Skeletal muscle satellite cell (primary cell): ENCODE measurements around the gene ZBED2.

ENCODE experiments used
- H3K27me3 ChIP-seq: 2 replicates; pipeline ENCODE4 v1.7.0; 2013; ENCODE audit warnings: low read length; ENCODE audit not compliant: control insufficient read depth, insufficient read depth
- H3K36me3 ChIP-seq: 2 replicates; pipeline ENCODE4 v1.7.0; 2013; ENCODE audit warnings: mild to moderate bottlenecking, control low read depth, low read length; ENCODE audit not compliant: insufficient read depth
- H3K4me1 ChIP-seq: 2 replicates; pipeline ENCODE4 v1.7.0; 2013; ENCODE audit warnings: low read length; ENCODE audit not compliant: control insufficient read depth, insufficient read depth
- H3K4me2 ChIP-seq: 2 replicates; pipeline ENCODE4 v1.7.0; 2013; ENCODE audit warnings: mild to moderate bottlenecking, low read length
- H3K4me3 ChIP-seq: 2 replicates; pipeline ENCODE4 v1.7.0; 2013; ENCODE audit warnings: low read length
- H3K9ac ChIP-seq: 2 replicates; pipeline ENCODE4 v1.7.0; 2013; ENCODE audit warnings: mild to moderate bottlenecking, low read depth, low read length, moderate library complexity
- H3K9me3 ChIP-seq: replicated peaks from 2 replicates; pipeline ENCODE4 v1.7.0; 2013; ENCODE audit warnings: mild to moderate bottlenecking, control low read depth, low read length

ZBED2 gene

DNA sequence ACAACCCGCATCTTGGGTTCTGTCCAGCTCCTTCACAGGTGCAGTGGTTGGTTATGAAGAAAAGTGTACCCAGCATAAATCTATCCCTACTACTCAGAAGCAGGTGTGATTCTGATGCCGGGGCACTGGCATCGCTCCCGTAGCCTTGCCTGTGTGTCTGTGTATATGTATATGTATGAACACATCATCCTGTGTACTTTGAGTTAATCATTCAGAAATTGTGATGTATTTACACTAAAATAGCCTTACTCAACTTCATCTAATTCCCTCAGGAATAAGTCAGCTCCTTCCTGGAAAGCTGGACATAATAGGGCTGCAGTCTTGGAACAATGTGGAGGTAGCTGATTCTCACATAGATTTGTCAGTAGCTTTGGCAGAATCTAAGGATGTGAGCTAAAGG is 6.7 kb upstream of the ZBED2 start:
- Histone ChIP-seq H3K4me3 (no peak overlapping the region), H3K4me2 (no peak overlapping the region), H3K9ac (no peak overlapping the region), H3K9me3 (no peaks in the 10 kb centered on the region), H3K4me1 (peaks cover 35% of the 10 kb centered on the region), H3K27me3 (no peaks in the 10 kb centered on the region), H3K36me3 (no peaks in the 10 kb centered on the region)

DNA sequence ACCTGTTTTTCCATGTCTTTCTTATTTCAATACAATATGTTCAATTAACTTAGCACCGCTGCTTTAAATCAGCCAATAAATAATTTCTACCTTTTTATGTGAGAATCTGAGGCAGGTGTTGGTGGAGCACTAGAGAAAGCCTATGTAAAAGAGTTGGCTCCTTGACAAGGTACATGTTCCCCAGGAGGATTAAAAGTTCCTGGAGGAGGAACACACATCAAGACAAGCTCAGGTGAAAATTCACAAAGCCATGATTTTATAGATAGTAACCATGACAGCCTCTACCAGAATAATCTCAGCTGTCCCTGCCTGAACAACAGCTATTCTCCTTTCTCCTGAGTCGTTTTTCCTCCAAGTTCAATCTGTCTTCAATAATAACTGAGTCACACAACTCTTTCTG is 3.4 kb upstream of the ZBED2 start:
- no peak overlapping the region for H3K4me3 ChIP-seq
- H3K36me3 ChIP-seq, result no peaks in the 10 kb centered on the region
- peaks cover 45% of the 10 kb centered on the region for H3K4me1 ChIP-seq
- no peak overlapping the region for H3K9ac ChIP-seq
- no peaks in the 10 kb centered on the region for H3K9me3 ChIP-seq
- peak overlapping the region; percentile 15 for H3K4me2 ChIP-seq
- no peaks in the 10 kb centered on the region for H3K27me3 ChIP-seq

- Histone ChIP-seq H3K4me1 (peaks cover 49% of the 10 kb centered on the region), H3K4me3 (peak overlapping the region; percentile 18), H3K4me2 (peak overlapping the region; percentile 15), H3K27me3 (no peaks in the 10 kb centered on the region), H3K9ac (no peak overlapping the region), H3K36me3 (no peaks in the 10 kb centered on the region), H3K9me3 (no peaks in the 10 kb centered on the region)
Measured at GRCh38 chr3:111598139-111598538, 3.0 kb upstream of the ZBED2 start.

- Histone ChIP-seq H3K9me3 (no peaks in the 10 kb centered on the region), H3K4me2 (no peak overlapping the region), H3K36me3 (no peaks in the 10 kb centered on the region), H3K4me1 (peaks cover 67% of the 10 kb centered on the region), H3K4me3 (no peak overlapping the region), H3K9ac (no peak overlapping the region), H3K27me3 (no peaks in the 10 kb centered on the region)
Measured at GRCh38 chr3:111596328-111596727, 1.2 kb upstream of the ZBED2 start.

DNA sequence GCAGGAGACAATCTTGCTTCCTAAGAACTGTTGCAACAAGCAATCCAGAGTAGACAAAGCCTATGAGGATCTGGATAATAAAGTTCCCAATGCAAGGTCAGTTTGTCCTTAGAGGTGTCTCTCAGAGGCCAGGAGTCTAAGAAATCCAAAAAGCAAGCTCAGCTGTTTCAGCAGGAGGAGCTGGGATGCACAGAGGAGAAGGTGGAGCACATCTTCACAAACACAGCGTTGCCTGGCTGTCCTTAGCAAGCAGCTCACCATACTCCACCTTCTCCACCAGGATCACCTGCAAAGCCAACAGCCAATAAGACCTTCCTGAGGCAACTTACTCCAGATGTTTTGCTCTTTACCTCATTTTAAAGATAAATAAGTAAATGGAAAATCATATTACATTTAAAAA is 365 bp downstream of the ZBED2 start:
- Histone ChIP-seq H3K9me3 (no peaks in the 10 kb centered on the region), H3K4me2 (peak overlapping the region; percentile 13), H3K27me3 (no peaks in the 10 kb centered on the region), H3K4me3 (no peak overlapping the region), H3K9ac (no peak overlapping the region), H3K36me3 (no peaks in the 10 kb centered on the region), H3K4me1 (peaks cover 75% of the 10 kb centered on the region)

- H3K9ac ChIP-seq, result no peak overlapping the region
- H3K27me3 ChIP-seq, result no peaks in the 10 kb centered on the region
- H3K36me3 ChIP-seq, result no peaks in the 10 kb centered on the region
- no peaks in the 10 kb centered on the region for H3K9me3 ChIP-seq
- H3K4me3 ChIP-seq, result peak overlapping the region; percentile 22
- H3K4me2 ChIP-seq, result peak overlapping the region; percentile 13
- H3K4me1 ChIP-seq, result peaks cover 81% of the 10 kb centered on the region
Measured at GRCh38 chr3:111594205-111594604, 941 bp downstream of the ZBED2 start.

GRCh38 chr3:111593666-111594065 is 1.5 kb downstream of the ZBED2 start:
- no peaks in the 10 kb centered on the region for H3K27me3 ChIP-seq
- H3K36me3 ChIP-seq, result no peaks in the 10 kb centered on the region
- H3K4me2 ChIP-seq, result no peak overlapping the region
- H3K4me3 ChIP-seq, result peak overlapping the region; percentile 22
- no peak overlapping the region for H3K9ac ChIP-seq
- no peaks in the 10 kb centered on the region for H3K9me3 ChIP-seq
- peaks cover 85% of the 10 kb centered on the region for H3K4me1 ChIP-seq

DNA sequence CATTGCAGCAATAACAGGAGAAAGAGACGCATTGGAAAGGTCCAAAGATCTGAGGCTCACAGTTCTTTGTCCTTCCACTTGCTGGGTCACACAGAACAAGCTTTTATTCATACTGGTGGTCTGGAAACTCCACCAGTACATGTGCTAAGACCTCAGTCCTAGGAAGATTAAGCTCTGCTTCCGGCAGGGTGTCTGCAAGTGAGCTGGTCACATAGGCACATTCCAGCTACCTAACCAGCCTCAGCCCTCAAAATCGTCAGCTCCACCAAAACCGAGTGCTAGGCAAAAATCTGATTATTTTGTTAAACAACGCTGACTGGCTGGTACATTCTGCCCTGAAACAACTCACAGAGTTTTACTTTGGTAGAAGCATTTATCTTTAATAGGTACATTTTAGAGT is 2.2 kb downstream of the ZBED2 start:
- H3K9ac ChIP-seq, result no peak overlapping the region
- H3K4me1 ChIP-seq, result peaks cover 83% of the 10 kb centered on the region
- H3K4me2 ChIP-seq, result no peak overlapping the region
- no peak overlapping the region for H3K4me3 ChIP-seq
- no peaks in the 10 kb centered on the region for H3K36me3 ChIP-seq
- H3K27me3 ChIP-seq, result no peaks in the 10 kb centered on the region
- H3K9me3 ChIP-seq, result no peaks in the 10 kb centered on the region

- no peaks in the 10 kb centered on the region for H3K27me3 ChIP-seq
- no peak overlapping the region for H3K4me3 ChIP-seq
- H3K4me1 ChIP-seq, result peaks cover 77% of the 10 kb centered on the region
- no peak overlapping the region for H3K9ac ChIP-seq
- H3K4me2 ChIP-seq, result peak overlapping the region; percentile 1
- H3K9me3 ChIP-seq, result no peaks in the 10 kb centered on the region
- no peaks in the 10 kb centered on the region for H3K36me3 ChIP-seq
Measured at GRCh38 chr3:111592143-111592542, 3.0 kb downstream of the ZBED2 start.

- H3K4me3 ChIP-seq, result no peak overlapping the region
- H3K36me3 ChIP-seq, result no peaks in the 10 kb centered on the region
- H3K4me1 ChIP-seq, result peaks cover 71% of the 10 kb centered on the region
- no peak overlapping the region for H3K9ac ChIP-seq
- H3K27me3 ChIP-seq, result no peaks in the 10 kb centered on the region
- peak overlapping the region; percentile 1 for H3K4me2 ChIP-seq
- H3K9me3 ChIP-seq, result no peaks in the 10 kb centered on the region
Measured at GRCh38 chr3:111591555-111591954, 3.6 kb downstream of the ZBED2 start.

DNA sequence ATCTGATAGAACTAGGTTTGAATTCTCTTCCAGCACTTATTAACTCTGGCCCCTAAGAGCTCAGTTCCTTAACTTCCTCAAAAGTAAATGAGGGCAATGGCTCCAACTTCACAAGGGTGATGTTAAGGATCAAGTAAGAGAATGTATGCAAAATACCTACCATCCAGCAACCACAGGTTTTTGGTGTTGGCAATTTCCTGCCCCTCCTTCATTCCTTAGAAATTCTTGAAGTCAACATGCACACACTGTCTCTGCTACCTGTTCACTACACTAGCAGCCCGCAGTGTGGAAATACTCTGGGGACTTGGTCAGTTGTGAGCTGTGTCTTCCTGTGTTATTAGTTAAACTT is 5.0 kb downstream of the ZBED2 start:
- no peak overlapping the region for H3K4me3 ChIP-seq
- no peak overlapping the region for H3K9ac ChIP-seq
- no peaks in the 10 kb centered on the region for H3K9me3 ChIP-seq
- H3K36me3 ChIP-seq, result no peaks in the 10 kb centered on the region
- H3K4me2 ChIP-seq, result no peak overlapping the region
- peaks cover 69% of the 10 kb centered on the region for H3K4me1 ChIP-seq
- H3K27me3 ChIP-seq, result no peaks in the 10 kb centered on the region

GRCh38 chr3:111589303-111590142 is 5.6 kb downstream of the ZBED2 start:
- no peaks in the 10 kb centered on the region for H3K9me3 ChIP-seq
- H3K27me3 ChIP-seq, result no peaks in the 10 kb centered on the region
- H3K9ac ChIP-seq, result no peak overlapping the region
- H3K4me1 ChIP-seq, result peaks cover 68% of the 10 kb centered on the region
- H3K4me2 ChIP-seq, result no peak overlapping the region
- H3K4me3 ChIP-seq, result no peak overlapping the region
- no peaks in the 10 kb centered on the region for H3K36me3 ChIP-seq
